Heart right ventricle (tissue), 16 donors: ENCODE measurements around the gene RRM2. TPM values are rescaled to one million over a fixed set of nuclear protein-coding genes. Genes with fewer than 3 reads are reported as not detected.

Experiments
- ATAC-seq, 8 donors: fragments of 200-7000 bp; cut with Tn5 transposase; one replicate each; pipeline ENCODE4 v1.9.1; 2020; ENCODE audit warnings: mild to moderate bottlenecking in 8 of 8, moderate library complexity in 8 of 8, moderate number of reproducible peaks in 1 of 8
- DNase-seq, 2 donors: peaks; one replicate each; pipeline ENCODE4 v3.0.0-alpha.2; 2020
- H3K27ac ChIP-seq, 10 donors: fragments of 200-600 bp; sonication (generic) in 2 of 10; one replicate each; pipeline versions ENCODE4 v1.5.0 to v1.8.0; 2020 to 2022; ENCODE audit warnings: mild to moderate bottlenecking in 3 of 10
- H3K27me3 ChIP-seq, 7 donors: fragments of 200-600 bp; one replicate each; pipeline ENCODE4 v1.8.0; 2021 to 2022; ENCODE audit warnings: mild to moderate bottlenecking in 2 of 7
- H3K36me3 ChIP-seq, 9 donors: fragments of 200-600 bp; sonication (generic) in 1 of 9; one replicate each; pipeline versions ENCODE4 v1.5.0 to v1.8.0; 2020 to 2022; ENCODE audit warnings: mild to moderate bottlenecking in 2 of 9
- H3K4me1 ChIP-seq, 9 donors: fragments of 200-600 bp; sonication (generic) in 1 of 9; one replicate each; pipeline versions ENCODE4 v1.5.0 to v1.8.0; 2020 to 2022; ENCODE audit warnings: mild to moderate bottlenecking in 4 of 9
- H3K4me3 ChIP-seq, 10 donors: fragments of 200-600 bp; sonication (generic) in 2 of 10; one replicate each; pipeline versions ENCODE4 v1.5.0 to v1.8.0; 2020 to 2022; ENCODE audit warnings: mild to moderate bottlenecking in 7 of 10, moderate library complexity in 2 of 10
- H3K9me3 ChIP-seq, 11 donors: fragments of 200-600 bp in 10 of 11; sonication (generic) in 2 of 11; one replicate each; pipeline versions ENCODE4 v1.5.0 to v1.8.0; 2013 to 2022; ENCODE audit warnings: mild to moderate bottlenecking in 2 of 11, control low read depth in 1 of 11, moderate library complexity in 1 of 11
- WGBS, 2 donors: extraction: QIAGEN DNeasy Blood & Tissue Kit; methylation state at CpG; one replicate each; pipeline ENCODE4 v1.1.7; 2013; ENCODE audit warnings: inconsistent platforms in 1 of 2; 5-methylcytosine and 5-hydroxymethylcytosine counted together
- intact Hi-C, 10 donors: fragments of 100-400 bp; cut with DNase I; formaldehyde crosslinking; loops; one replicate each; pipeline versions ENCODE4 v1.11.1 to v1.14.2; 2022
- polyA plus RNA-seq, 2 donors: library from polyadenylated mRNA; stranded (reverse); fragments of 200-250 nt; gene quantifications; one replicate each; pipeline ENCODE4 v1.2.3, GENCODE V29; 2013
- total RNA-seq, 10 donors: library from RNA; stranded (reverse); fragmentation: NEBNext Ultra II Directional in 3 of 10; extraction: Animal tissue kit (Norgen Biotek cat#: 25700) in 3 of 10; gene quantifications; one replicate each; pipeline versions ENCODE4 v1.2.1 to v1.2.4, GENCODE V29; 2021 to 2023
- TF ChIP-seq, protein P1 (sequence below), 9 donors: fragments of 200-600 bp; sonication (generic) in 2 of 9; IDR thresholded peaks; one replicate each; pipeline versions ENCODE4 v1.5.0 to v1.8.0; 2021 to 2022; ENCODE audit warnings: antibody characterized with exemption in 9 of 9, mild to moderate bottlenecking in 5 of 9, moderate library complexity in 1 of 9
- donor health status: Arrhythmogenic right ventricular cardiomyopathy.
- donor health status: ischemic (EF 13 %, LVEDD 7.1; RV severe dilation, severe dysfunction).
- donor health status: healthy with polysubstance abuse.
- donor health status: DM: no; HTN: yes; CAD: no.
- donor health status: DM: no; HTN: no; CAD: no.
- donor health status: ischemic (EF 25% LVEDD 6.9; RV normal size, moderate dysfunction).
- donor health status: ischemic (EF 25% LVEDD 5.7; RV mildly dilated, moderate dysfunction).
- donor health status: healthy.
- donor health status: DM: yes; HTN: yes; CAD: no.
- donor health status: Ischemic cardiomyopathy.
- donor health status: ischemic (EF 35%, LVEDD 5.7; RV mildly dilated, moderate dysfunction).
- donor health status: nonischemic (EF 11% LVEDD 7.7; RV severe dilation, severe dysfunction).
- donor health status: DM: yes; HTN: yes; CAD: no.
- donor health status: PGD.
- donor health status: ischemic (EF 29% LVEDD 5.4; RV normal size, mild dysfunction).
- donor health status: nonischemic (EF 23%, LVEDD 6.1; RV moderate dilation, normal function).

Gene RRM2
- total and polyA plus RNA-seq, 12 donors: 0.08 to 18.7 (median 0.85) TPM

- H3K4me1 ChIP-seq: peaks cover 0 to 22% (median 8%) of the 10 kb centered on the region in 9 donors
- ATAC-seq (peak in 2 of 8 donors; percentile 5 to 18), DNase-seq (no peak)
- whole genome bisulfite sequencing, 2 donors: 83 to 91% methylated on average over 15 to 18 of the region's 18 CpGs
- no peak overlapping the region for H3K27ac ChIP-seq
- no peaks in the 10 kb centered on the region for H3K9me3 ChIP-seq
- TF ChIP-seq, protein P1, sequence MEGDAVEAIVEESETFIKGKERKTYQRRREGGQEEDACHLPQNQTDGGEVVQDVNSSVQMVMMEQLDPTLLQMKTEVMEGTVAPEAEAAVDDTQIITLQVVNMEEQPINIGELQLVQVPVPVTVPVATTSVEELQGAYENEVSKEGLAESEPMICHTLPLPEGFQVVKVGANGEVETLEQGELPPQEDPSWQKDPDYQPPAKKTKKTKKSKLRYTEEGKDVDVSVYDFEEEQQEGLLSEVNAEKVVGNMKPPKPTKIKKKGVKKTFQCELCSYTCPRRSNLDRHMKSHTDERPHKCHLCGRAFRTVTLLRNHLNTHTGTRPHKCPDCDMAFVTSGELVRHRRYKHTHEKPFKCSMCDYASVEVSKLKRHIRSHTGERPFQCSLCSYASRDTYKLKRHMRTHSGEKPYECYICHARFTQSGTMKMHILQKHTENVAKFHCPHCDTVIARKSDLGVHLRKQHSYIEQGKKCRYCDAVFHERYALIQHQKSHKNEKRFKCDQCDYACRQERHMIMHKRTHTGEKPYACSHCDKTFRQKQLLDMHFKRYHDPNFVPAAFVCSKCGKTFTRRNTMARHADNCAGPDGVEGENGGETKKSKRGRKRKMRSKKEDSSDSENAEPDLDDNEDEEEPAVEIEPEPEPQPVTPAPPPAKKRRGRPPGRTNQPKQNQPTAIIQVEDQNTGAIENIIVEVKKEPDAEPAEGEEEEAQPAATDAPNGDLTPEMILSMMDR (IDR thresholded peaks at IDR 0.05): no peak
- no peak overlapping the region for H3K4me3 ChIP-seq
- H3K36me3 ChIP-seq: no peaks in the 10 kb centered on the region
- H3K27me3 ChIP-seq: no peaks in the 10 kb centered on the region
- intact Hi-C loops: no loop called here
Measured at GRCh38 chr2:10163498-10164486, 41.3 kb downstream of the RRM2 start.

DNA sequence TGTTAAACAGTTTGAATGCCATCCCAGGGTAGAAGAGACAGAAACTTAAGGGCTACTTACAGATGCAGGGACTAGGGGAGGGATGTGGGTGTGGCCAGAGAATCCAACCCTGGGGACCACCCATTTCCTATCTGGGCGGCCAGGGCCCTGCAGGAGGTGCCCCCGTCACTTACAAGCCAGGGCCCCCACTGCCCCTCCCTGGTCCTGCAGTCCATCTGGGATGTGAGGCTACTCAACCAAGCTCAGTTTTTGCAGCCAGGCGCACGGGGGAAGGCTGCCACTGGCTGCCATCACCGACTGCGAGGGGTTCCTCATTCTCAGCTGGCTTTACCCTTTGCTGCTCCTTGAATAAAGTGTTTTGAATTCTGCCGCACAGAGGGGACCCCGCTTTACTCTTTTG, 42.1 kb downstream of the RRM2 start:
- no peak overlapping the region for H3K4me3 ChIP-seq
- no peak overlapping the region for H3K27ac ChIP-seq
- H3K27me3 ChIP-seq: no peaks in the 10 kb centered on the region
- ATAC-seq (no peak), DNase-seq (no peak)
- WGBS, 2 donors: 91 to 93% methylated on average over 8 of the region's 8 CpGs
- TF ChIP-seq, protein P1 (IDR thresholded peaks at IDR 0.05): no peak
- H3K36me3 ChIP-seq: no peaks in the 10 kb centered on the region
- H3K9me3 ChIP-seq: no peaks in the 10 kb centered on the region
- intact Hi-C loops: no loop called here
- peaks cover 0 to 17% (median 7%) of the 10 kb centered on the region in 9 donors for H3K4me1 ChIP-seq

DNA sequence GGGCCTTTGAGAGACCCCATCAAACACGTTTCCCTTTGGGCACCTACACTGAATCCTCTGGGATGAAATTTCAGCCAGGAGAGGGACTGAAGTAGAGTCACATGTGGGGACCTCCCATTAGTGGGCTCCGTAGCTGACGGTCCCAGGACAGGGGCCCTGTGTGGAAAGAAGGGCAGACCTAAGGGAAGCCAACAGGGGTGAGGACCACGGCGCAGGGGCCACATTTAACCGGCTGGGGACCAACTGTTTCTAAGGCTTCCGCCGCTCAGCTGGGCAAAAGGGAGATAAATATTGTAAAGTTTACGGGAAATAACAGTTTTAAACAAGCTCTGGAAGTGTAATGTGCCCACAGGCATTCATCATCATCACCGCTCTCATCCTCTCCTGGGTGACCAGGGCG, 42.7 kb downstream of the RRM2 start:
- intact Hi-C loops: no loop called here
- Histone ChIP-seq H3K27ac (no peak overlapping the region), H3K4me1 (peaks cover 0 to 15% (median 6%) of the 10 kb centered on the region in 9 donors), H3K36me3 (no peaks in the 10 kb centered on the region), H3K4me3 (no peak overlapping the region), H3K27me3 (no peaks in the 10 kb centered on the region), H3K9me3 (no peaks in the 10 kb centered on the region)
- TF ChIP-seq, protein P1 (IDR thresholded peaks at IDR 0.05): no peak
- no peak for ATAC-seq
- DNase-seq: no peak
- 92 to 97% methylated on average over 11 of the region's 11 CpGs for WGBS, 2 donors

- no peak for DNase-seq
- WGBS, 2 donors: 94% methylated on average over 26 of the region's 26 CpGs
- TF ChIP-seq, protein P1 (IDR thresholded peaks at IDR 0.05): no peak
Measured at GRCh38 chr2:10165861-10166675, 43.5 kb downstream of the RRM2 start.

More at GRCh38 chr2:10165861-10166675, 43.5 kb downstream of the RRM2 start:
- intact Hi-C loops: no loop called here
- H3K27ac ChIP-seq: no peak overlapping the region
- H3K36me3 ChIP-seq: no peaks in the 10 kb centered on the region
- H3K9me3 ChIP-seq: no peaks in the 10 kb centered on the region
- no peak overlapping the region for H3K4me3 ChIP-seq
- no peak for ATAC-seq
- no peaks in the 10 kb centered on the region for H3K27me3 ChIP-seq
- peaks cover 0 to 15% (median 6%) of the 10 kb centered on the region in 9 donors for H3K4me1 ChIP-seq
